Neuron (in vitro differentiated cells): ENCODE results near the gene CCDC144A.
"Not testable (repeated sequence)": the region's sequence is repeated elsewhere in the genome, so short reads cannot be mapped to it uniquely, and the experiment has no call there.

ENCODE experiments used
- H2AFZ ChIP-seq: one replicate; pipeline ENCODE4 v1.6.1; 2013; ENCODE audit warnings: low read depth, mild to moderate bottlenecking, inconsistent platforms, low read length, moderate library complexity
- H3K27me3 ChIP-seq: one replicate; pipeline ENCODE4 v1.6.1; 2013; ENCODE audit warnings: low read length; ENCODE audit not compliant: insufficient read depth
- H3K36me3 ChIP-seq: one replicate; pipeline ENCODE4 v1.6.1; 2013; ENCODE audit warnings: low read length; ENCODE audit not compliant: insufficient read depth
- H3K4me1 ChIP-seq: one replicate; pipeline ENCODE4 v1.6.1; 2013; ENCODE audit warnings: low read length; ENCODE audit not compliant: insufficient read depth
- H3K4me3 ChIP-seq: 2 replicates; pipeline ENCODE4 v1.5.1; 2013; ENCODE audit warnings: mild to moderate bottlenecking, low read length, moderate library complexity
- H3K9me3 ChIP-seq: one replicate; pipeline ENCODE4 v1.6.1; 2013; ENCODE audit warnings: low read length

The CCDC144A gene

DNA sequence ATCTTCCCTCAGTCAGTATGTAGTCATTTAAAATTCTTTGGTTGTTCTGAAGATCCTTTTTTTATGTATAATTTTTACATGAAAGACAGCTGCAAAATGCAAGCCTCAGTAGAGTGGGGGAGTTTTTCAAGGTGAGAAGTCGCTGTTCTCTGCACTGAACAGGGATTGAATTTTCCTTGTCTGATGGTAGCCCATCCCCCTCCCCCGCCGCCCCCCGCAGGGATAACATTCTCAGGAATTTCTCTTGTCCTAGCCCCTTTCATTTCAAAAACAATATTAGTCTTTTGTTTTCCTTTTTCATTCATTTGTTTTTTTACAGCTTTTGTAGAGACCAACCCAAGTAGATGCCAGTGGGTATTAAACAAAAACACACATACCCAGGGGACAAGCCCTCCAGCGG lies 2.9 kb upstream of the CCDC144A start:
- not testable (repeated sequence) for H3K9me3 ChIP-seq, H3K4me3 ChIP-seq, H2AFZ ChIP-seq

DNA sequence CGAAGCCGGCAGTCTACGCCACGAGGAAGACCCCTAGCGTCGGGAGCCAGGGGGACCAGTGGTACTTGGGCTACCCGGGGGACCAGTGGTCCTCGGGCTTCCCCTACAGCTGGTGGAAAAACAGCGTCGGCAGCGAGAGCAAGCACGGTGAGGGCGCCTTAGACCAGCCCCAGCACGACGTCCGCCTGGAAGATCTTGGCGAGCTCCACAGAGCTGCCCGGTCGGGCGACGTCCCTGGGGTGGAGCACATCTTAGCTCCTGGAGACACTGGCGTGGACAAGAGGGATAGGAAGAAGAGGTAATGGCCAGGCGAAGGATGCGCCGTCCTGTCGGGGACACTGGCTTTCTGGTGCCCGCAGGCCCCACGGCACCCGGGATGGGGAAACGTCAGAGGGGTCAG lies 406 bp downstream of the CCDC144A start:
- not testable (repeated sequence) for H3K36me3 ChIP-seq, H3K27me3 ChIP-seq, H2AFZ ChIP-seq, H3K9me3 ChIP-seq, H3K4me3 ChIP-seq, H3K4me1 ChIP-seq

More for the DNA sequence above, 2.9 kb upstream of the CCDC144A start:
- H3K27me3 ChIP-seq, H3K36me3 ChIP-seq, H3K4me1 ChIP-seq: not testable (repeated sequence)

DNA sequence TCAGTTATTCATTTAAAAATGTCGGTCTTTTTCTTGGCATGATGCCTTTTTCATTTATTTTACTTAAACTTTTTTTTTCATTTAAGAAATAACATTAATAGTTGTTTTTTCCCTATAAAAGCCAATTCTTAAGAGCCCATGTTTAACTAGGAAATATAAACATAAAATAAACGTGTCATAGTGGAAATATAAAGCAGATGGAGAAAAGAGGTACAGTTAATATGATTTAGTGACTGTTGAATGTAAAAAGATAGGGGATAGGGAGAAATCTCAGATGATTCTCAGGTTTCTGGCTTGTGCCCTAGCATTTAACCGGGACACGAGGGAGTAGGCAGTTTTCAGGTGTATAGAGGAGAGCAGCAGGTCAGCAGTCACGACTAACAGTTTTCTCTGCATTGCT lies 7.6 kb downstream of the CCDC144A start:
- H2AFZ ChIP-seq, H3K27me3 ChIP-seq, H3K4me1 ChIP-seq, H3K9me3 ChIP-seq, H3K36me3 ChIP-seq, H3K4me3 ChIP-seq: not testable (repeated sequence)

DNA sequence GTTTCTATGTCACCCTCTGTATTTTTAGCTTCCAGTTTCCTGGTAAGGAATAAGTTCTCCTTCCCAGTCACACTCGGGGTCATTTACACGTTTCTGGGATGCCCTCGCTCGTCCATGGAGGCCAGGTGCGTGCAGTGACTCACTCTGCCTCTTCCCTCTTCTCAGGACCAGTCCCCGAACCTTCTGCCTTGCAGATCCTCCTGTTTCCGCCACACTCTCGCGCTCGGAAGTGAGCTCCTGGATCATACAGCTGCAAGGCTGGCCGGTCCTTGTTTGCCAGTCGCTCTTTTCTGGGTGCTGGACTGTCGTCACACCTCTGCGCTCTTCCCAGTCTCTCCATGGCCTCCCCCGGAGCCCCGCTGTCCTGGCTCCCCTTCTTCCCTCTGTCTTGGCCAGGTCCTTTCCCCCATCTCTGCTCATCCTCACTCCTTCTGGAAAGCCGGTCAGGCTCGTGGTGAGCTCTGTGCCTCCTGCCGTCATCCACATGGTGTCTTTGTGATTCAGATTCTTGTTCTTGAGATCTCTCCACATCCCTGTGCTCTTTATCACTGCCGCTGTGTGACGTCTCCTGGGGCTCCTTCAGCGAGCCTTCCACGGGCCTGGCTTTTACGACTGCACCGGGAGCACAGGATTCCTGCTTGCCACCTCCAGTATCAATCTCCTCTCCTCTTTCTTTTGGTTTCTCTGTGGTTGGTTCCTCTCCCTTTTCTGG lies 55.6 kb downstream of the CCDC144A start:
- H3K9me3 ChIP-seq, H3K4me1 ChIP-seq, H3K4me3 ChIP-seq, H3K36me3 ChIP-seq, H2AFZ ChIP-seq, H3K27me3 ChIP-seq: not testable (repeated sequence)

DNA sequence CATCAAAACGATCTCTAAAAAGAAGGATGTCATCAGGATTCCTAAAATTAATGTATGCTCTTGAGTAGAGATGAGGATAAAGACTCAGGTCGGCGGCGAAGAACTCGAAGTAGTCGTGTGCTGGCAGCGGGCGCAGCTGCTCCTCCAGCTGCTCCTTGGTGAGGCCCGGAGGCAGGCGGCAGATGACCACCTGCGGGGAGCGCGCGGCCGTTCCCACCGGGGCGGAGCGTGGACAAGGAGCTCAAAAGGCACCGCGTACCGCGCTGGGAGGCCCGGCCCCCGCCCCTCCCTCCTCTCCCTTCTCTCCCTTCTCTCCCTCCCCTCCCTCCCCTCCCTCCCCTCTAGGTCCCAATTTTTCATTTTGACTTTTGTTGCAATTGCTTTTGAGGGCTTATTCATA lies 56.5 kb downstream of the CCDC144A start:
- H3K4me3 ChIP-seq, H3K9me3 ChIP-seq, H3K36me3 ChIP-seq, H3K27me3 ChIP-seq, H2AFZ ChIP-seq, H3K4me1 ChIP-seq: not testable (repeated sequence)

DNA sequence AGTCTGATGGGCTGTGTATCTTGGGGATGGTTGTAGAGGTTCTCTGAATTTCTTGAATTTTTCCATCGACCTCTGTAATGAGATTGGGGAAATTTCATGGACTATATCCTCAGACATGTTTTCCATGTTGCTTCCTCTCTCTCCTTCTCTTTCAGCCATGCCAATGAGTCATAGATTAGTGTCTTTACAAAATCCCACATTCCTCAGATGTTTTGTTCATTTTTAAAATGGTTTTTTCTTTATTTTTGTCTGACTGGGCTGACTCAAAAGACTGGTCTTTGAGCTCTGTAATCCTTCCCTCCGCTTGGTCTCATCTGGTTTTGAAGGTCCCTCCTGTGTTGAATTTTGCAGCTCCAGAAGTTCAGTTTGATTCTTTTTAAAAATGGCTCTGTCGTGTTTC lies 60.5 kb downstream of the CCDC144A start:
- not testable (repeated sequence) for H3K9me3 ChIP-seq, H3K4me3 ChIP-seq, H2AFZ ChIP-seq, H3K36me3 ChIP-seq, H3K27me3 ChIP-seq, H3K4me1 ChIP-seq

DNA sequence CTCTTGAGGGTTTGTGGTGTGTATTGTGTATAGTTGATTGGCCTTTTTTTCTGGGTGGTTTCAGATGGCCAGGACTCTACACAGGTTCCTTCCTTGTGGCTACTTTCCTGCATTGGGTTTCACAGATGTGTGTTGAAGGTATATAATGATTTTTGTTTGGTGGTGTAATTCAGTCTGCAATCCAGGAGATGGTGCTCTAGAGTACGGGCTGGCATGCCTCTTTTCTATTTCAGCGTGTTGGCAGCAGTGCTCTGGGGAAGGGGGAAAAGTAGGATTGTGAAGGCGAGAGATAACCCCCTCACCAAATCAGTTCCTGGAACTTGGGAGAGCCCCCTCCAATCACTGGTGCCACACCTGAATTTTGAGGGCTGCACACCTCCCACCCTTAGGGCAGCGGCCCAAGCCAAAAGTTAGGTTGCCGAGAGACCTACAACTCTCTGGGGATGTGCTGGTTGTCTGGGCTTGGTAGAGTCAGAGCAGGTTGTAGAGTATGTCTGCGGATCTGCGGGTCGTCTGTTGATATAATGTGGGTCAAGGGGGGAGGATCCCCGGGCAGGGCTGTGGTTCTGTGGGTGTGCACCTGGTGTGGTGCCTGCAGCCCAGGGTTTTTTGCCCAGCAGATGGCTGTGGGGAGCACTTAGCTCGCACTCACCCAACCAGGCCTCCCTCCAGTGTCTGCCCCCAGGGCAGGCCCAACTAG lies 61.3 kb downstream of the CCDC144A start:
- not testable (repeated sequence) for H3K4me3 ChIP-seq, H3K9me3 ChIP-seq, H3K36me3 ChIP-seq, H3K27me3 ChIP-seq, H2AFZ ChIP-seq, H3K4me1 ChIP-seq

DNA sequence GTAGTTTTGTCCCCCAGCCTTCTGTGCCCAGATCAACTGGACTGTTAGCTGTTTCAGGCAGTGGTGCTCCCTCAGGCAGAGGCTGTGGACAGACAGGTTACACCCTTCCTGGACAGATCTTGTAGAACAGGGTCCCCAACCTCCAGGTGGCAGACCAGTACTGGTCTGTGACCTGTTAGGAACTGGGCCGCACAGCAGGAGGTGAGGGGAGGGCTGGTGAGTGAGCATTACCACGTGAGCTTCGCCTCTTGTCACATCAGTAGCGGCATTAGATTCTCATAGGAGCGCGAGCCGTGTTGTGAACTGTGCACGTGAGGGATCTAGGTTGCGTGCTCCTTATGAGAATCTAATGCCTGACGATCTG lies 61.9 kb downstream of the CCDC144A start:
- not testable (repeated sequence) for H3K9me3 ChIP-seq, H3K4me3 ChIP-seq, H3K36me3 ChIP-seq

DNA sequence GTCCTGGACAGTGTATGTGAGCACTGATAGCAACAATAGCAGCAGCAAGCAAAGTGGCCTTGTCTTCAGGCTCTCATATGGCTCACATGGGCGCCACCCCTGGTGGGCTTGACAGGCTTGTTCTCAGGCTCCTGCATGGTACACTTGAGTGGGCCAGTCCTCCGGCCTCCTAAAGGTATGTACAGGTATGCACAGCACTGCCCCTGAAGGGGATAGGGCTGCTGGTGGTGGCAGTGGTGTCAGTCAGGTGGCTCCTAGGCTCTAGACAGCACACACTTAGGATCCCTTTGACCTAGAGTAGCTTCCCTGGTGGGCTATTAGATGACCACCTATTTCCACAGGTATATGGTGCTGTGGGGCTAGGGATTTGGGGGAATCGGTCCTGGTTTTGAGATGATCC lies 67.5 kb downstream of the CCDC144A start:
- H3K4me3 ChIP-seq, H3K4me1 ChIP-seq, H3K27me3 ChIP-seq, H2AFZ ChIP-seq, H3K36me3 ChIP-seq, H3K9me3 ChIP-seq: not testable (repeated sequence)

More for the DNA sequence above, 61.9 kb downstream of the CCDC144A start:
- not testable (repeated sequence) for H2AFZ ChIP-seq, H3K4me1 ChIP-seq, H3K27me3 ChIP-seq

DNA sequence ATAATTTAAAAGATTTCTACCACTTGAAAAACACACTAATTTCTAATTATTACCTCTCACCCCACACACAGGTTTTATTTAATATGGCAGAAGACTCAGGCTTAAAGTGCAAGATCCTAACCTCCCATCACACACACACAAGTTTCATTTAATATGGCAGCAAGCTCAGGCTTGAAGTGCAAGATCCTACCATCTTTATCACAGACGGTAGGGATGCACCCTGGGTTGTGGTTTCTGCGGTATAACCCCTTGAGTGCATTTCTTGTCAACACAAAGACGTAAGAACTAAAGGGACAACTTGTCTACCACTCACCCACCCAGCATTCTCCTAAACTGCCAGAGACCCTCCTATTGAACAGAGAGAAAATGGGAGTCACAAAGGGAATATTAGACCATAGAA lies 68.1 kb downstream of the CCDC144A start:
- not testable (repeated sequence) for H3K36me3 ChIP-seq, H3K4me1 ChIP-seq

DNA sequence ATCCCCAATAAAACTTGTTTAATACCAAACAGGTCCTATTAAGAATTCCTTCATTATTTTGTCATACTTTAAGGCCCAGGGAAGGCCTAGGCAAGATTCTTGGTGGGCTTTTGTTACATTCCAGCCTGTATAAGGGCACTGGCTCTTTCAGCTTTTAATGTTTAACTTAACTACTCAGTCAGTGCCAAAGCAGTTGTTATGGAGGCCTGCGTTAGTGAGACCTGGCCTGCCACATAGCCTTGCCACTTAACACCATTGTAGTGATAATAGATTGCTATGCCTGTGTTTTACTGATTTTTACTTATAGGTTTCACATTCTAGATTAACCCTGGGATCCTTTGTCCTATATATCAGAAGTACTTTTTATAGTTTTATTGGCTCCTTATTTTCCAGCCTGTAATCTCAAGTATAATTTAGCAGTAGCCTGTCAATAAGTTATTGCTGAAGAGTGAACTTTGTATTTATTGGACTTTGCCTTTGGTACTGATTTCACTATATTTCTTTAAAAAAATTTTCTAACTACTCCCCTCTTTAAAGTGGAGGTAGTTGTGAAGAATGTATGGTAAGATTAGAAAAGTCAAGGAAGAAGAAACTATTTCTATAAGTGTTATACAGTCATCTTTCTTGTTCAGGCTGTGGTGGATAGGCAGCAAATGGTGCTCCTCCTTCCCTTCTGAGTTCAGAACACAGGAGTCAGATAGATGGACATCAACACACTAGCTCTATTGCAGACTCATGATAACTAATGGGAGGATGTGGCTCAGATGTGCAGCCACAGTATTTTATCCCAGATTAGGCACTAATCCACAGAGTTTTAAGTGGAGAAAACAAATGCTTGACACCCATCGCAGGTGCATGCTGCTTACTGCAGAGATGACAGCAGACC lies 78.5 kb downstream of the CCDC144A start:
- not testable (repeated sequence) for H3K4me1 ChIP-seq, H3K27me3 ChIP-seq, H3K9me3 ChIP-seq, H2AFZ ChIP-seq, H3K36me3 ChIP-seq, H3K4me3 ChIP-seq

More for the DNA sequence above, 68.1 kb downstream of the CCDC144A start:
- not testable (repeated sequence) for H3K4me3 ChIP-seq, H2AFZ ChIP-seq, H3K9me3 ChIP-seq, H3K27me3 ChIP-seq

DNA sequence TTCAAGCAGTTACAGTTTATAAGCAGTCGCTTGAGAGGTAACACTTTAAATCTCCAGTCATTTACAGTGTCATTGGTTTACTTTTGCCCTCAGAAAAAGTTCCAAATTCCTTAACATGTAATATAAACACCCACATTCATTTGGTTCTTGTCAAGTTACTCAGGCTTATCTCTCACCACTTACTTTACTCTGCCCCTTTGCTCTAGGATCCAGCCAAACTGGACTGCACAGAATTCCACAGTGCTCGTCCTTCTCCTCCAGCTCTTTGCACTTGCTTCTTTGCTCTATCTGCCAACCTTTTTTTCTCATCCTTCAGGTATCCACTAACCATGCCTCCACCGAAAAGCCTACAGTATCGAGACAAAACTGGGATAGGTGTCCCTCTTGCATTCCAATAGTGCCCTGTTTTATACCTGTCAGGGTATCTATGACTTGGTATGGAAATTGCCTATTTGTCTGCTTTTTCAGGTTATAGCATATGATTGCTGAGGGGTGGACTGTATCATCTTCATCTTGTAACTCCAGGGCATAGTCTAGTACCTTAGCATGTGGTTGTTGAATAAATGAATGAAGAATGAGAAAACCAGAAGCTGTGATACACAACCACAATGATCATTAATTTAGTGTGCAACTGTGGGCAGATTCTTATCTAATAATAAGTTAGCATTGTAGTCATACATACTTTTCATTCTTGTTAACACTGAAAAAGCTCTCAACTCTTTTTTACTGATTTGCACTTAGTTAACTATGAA lies 82.5 kb downstream of the CCDC144A start:
- H3K4me3 ChIP-seq, H3K36me3 ChIP-seq, H3K9me3 ChIP-seq, H2AFZ ChIP-seq, H3K27me3 ChIP-seq, H3K4me1 ChIP-seq: not testable (repeated sequence)

DNA sequence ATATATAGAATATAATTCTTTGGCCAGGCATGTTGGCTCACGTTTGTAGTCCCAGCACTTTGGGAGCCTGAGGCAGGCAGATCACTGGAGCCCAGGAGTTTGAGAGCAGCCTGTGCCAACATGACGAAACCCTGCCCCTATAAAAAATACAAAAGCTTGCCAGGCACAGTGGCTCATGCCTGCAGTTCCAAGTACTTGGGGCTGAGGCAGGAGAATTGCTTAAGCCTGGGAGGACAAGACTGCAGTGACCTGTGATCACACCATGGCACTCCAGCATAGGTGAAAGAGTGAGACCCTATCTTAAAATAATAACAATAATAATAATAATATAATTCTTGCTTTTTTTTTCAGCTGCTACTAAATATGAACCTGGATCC lies 83.1 kb downstream of the CCDC144A start:
- H3K9me3 ChIP-seq, H3K4me3 ChIP-seq, H3K27me3 ChIP-seq, H2AFZ ChIP-seq, H3K4me1 ChIP-seq, H3K36me3 ChIP-seq: not testable (repeated sequence)
